Measurements from ENCODE around the gene GNL2.
"Not testable (repeated sequence)": the region's sequence is repeated elsewhere in the genome, so short reads cannot be mapped to it uniquely, and the experiment has no call there.

Gene GNL2

DNA sequence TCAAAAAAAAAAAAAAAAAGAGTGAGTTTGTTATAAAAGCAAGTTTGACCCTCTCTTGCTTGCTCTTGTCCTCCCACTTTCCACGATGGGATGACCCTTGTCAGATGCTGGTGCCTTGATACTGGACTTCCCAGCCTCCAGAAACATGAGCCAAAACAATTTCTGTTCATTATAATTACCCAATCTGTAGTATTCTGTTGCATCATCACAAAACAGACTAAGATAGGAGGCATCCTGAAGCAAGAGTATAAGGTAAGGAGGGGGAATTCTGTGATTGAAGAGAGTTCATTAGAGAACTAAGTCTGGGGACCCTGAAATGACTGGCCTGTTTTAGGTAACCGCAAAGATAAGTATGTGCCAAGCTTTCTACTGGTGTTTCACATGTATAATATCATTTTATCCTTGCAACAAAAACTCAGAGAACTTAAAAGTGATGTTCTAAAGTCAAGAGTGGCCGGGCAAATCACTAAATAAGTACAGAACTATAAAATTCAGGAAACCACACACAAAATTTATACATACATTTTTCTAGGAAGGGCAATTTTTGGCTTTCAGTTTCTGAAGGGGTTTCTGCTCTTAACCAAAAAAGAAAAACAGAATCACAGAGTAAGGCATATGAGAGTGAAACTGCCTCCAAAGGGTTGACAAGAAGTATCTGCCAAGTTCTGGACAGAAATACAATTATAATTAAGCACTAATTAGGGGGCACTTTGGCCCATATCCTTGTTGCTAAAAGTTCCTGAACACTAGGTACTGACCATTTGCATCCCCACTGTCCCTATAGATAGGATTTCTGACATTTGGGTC, 25.0 kb downstream of the GNL2 start:
- H3K4me3 ChIP-seq (replicated peaks; ENCODE audit: low read depth, low read length): no peak overlapping the region
- TF ChIP-seq, protein P1, sequence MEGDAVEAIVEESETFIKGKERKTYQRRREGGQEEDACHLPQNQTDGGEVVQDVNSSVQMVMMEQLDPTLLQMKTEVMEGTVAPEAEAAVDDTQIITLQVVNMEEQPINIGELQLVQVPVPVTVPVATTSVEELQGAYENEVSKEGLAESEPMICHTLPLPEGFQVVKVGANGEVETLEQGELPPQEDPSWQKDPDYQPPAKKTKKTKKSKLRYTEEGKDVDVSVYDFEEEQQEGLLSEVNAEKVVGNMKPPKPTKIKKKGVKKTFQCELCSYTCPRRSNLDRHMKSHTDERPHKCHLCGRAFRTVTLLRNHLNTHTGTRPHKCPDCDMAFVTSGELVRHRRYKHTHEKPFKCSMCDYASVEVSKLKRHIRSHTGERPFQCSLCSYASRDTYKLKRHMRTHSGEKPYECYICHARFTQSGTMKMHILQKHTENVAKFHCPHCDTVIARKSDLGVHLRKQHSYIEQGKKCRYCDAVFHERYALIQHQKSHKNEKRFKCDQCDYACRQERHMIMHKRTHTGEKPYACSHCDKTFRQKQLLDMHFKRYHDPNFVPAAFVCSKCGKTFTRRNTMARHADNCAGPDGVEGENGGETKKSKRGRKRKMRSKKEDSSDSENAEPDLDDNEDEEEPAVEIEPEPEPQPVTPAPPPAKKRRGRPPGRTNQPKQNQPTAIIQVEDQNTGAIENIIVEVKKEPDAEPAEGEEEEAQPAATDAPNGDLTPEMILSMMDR (IDR thresholded peaks at IDR 0.05; ENCODE audit: low read length, missing control alignments): no peak
- DNase-seq (ENCODE audit: low read depth): no peak

DNA sequence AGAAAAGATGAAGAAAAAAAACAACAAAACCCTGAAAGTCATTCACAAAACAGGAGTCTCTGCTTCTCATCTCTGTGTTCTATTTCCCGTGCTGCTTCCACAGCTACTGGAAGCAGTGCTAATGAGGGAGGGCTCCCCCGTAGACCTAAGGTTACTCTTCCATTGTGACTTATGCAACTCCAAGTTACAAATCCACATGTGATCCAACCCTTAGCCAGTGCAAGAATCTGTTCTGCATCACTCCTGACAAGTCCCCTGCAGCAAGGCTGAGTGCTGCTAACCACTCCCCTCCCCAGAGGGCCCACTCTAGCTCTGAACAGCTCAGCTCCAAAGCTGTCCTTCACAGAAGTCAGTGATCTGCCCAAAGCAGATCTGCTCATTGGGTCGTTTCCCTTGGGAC, 28.7 kb downstream of the GNL2 start:
- H3K4me3 ChIP-seq (replicated peaks; ENCODE audit: low read depth, low read length): no peak overlapping the region
- DNase-seq (ENCODE audit: low read depth): no peak
- TF ChIP-seq, protein P1 (IDR thresholded peaks at IDR 0.05; ENCODE audit: low read length, missing control alignments): no peak

DNA sequence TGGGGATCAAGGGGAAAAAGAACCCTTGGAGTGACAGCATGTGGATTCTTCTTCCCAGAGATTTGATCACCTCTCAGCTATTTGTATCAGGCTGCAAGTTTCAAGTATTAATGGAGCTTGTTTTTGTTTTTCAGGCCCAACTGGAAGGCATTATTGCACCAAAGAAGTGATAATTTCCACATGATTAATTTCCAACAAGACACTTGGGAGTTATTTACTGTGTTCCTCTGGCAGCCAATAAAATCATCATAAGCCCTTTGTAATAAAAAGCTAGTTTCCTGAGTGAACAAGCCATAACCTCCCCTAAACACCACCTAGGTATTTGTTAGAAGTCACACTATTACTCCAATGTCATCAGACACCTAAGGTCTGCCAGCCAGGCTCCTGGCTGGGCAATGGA, 30.8 kb downstream of the GNL2 start:
- DNase-seq (ENCODE audit: low read depth): no peak
- TF ChIP-seq, protein P1 (IDR thresholded peaks at IDR 0.05; ENCODE audit: low read length, missing control alignments): no peak
- no peak overlapping the region for H3K4me3 ChIP-seq (replicated peaks; ENCODE audit: low read depth, low read length)

DNA sequence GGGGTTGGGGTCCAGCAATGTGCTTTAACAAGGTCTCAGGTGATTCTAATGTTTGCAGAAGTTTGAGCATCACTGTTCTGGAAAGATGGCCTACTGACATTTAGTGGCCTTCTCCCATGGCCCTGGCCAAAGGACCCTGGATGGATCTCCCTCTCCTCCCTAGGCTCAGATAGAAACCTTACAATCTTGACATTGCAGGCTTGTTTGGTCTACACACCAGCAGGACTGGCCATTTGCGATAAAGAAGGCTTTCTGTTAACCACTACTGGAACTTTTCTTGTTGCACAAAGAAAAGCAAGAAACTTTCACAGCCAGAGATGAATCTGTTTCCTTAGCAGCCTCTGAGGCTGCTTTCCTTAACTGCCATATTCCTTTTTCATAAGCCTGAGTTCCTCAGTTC, 32.8 kb downstream of the GNL2 start:
- TF ChIP-seq, protein P1 (IDR thresholded peaks at IDR 0.05; ENCODE audit: low read length, missing control alignments): no peak
- DNase-seq (ENCODE audit: low read depth): no peak
- H3K4me3 ChIP-seq (replicated peaks; ENCODE audit: low read depth, low read length): no peak overlapping the region

DNA sequence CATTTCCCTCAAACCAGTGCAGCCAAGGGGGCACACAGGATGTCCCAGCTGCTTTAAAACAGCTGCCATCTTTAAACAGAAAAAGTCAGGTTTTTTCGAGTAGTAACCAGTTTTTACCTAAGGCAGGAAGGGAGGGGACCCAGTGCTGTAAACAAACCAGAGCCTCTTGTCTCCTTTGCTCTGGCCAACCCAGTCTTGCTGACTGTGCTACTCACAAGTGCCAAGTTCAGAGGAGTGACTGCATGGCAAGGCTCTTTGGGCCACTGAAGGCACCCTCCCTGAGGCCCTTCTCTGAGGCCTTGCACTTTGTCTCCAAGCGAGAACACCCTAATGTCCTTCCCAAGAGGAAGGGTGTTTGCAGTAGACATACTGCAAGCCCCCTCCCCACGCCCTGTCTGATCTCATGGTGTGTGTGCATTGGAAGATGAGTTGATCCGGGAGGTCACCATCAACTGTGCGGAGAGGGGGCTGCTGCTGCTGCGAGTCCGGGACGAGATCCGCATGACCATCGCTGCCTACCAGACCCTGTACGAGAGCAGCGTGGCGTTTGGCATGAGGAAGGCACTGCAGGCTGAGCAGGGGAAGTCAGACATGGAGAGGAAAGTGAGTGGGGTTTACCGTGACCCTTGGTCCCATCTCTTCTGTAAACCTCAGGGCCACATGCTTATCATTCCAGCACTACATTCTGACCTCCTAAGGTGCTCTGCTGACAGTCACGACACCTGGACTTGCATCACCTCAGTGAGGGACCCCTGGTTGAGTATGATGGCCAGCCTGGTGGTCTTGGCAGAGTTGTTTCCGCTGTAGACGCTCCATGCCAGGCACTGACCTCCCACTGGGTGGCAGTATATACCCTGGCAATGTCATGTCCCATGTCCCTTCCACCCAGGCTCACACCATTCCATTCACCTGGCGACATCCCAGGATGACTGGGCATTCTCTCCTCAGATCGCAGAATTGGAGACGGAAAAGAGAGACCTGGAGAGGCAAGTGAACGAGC, 34.3 kb downstream of the GNL2 start:
- peak; percentile 43 for DNase-seq (ENCODE audit: low read depth)
- no peak overlapping the region for H3K4me3 ChIP-seq (replicated peaks; ENCODE audit: low read depth, low read length)
- TF ChIP-seq, protein P1 (IDR thresholded peaks at IDR 0.05; ENCODE audit: low read length, missing control alignments): peak; percentile 51

DNA sequence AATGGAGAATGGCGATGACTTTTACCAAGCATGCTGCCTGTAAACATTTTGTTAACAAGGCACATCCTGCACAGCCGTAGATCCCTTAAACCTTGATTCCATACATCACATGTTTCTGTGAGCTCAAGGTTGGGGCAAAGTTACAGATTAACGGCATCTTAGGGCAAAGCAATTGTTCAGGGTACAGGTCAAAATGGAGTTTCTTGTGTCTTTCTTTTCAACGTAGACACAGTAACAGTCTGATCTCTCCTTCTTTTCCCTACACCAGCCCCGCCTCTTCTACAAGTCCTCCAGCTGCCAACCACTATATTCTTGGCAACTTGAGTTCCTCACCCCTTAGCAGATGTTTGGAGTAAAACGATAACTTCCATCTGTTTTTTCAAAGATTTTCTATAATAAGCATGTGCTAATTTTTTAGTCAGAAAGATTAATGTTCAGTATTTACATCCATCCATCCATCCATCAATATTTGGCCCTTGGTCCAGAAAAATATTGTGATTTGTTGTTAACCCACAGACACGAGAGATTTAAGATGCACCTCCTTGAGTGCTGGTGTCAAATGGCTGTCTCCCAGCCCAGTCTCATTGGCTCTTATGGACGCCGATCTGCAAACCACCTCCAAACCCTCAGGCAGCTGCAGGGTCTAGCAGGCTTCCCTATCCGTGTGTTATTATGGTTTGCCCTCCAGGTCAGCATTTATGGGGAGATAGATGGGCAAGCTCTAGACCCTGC, 35.2 kb downstream of the GNL2 start:
- H3K4me3 ChIP-seq (replicated peaks; ENCODE audit: low read depth, low read length): no peak overlapping the region
- no peak for DNase-seq (ENCODE audit: low read depth)
- TF ChIP-seq, protein P1 (IDR thresholded peaks at IDR 0.05; ENCODE audit: low read length, missing control alignments): no peak

DNA sequence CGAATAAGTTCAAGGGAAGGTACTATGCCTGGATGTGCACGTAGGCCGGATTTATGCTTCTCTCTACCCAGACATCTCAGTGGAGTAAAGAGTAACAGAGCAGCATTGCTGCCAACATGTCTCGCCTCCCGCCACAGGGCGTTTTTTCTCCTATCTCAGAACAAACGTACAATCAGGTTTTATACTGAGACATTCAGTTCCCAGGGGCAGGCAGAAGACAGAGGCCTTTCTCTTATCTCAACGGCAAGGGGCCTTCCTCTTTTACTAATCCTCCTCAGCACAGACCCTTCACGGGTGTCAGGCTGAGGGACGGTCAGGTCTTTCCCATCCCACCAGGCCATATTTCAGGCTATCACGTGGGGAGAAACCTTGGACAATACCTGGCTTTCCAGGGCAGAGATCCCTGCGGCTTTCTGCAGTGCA, 35.8 kb downstream of the GNL2 start:
- not testable (repeated sequence) for H3K4me3 ChIP-seq (replicated peaks; ENCODE audit: low read depth, low read length); DNase-seq (ENCODE audit: low read depth)
